Gastroesophageal sphincter (tissue), 4 donors: Measurements from ENCODE around the gene ZNF891. TPM values are rescaled to one million over a fixed set of nuclear protein-coding genes. Genes with fewer than 3 reads are reported as not detected.

Source experiments
- ATAC-seq: fragments of 150-250 bp; one replicate; pipeline ENCODE4 v1.9.1; 2016; ENCODE audit warnings: mild to moderate bottlenecking, moderate library complexity
- H3K27ac ChIP-seq, 4 donors: fragments of 200-600 bp; sonication (generic) in 3 of 4; 1 replicate in 3 of 4; 2 replicates in 1 of 4; pipeline ENCODE4 v1.5.1; 2016 to 2019
- H3K27me3 ChIP-seq: fragments of 200-600 bp; sonication (generic); one replicate; pipeline ENCODE4 v1.5.1; 2019
- H3K36me3 ChIP-seq, 2 donors: fragments of 200-600 bp; sonication (generic); one replicate each; pipeline ENCODE4 v1.5.1; 2019; ENCODE audit warnings: control low read depth in 1 of 2
- H3K4me1 ChIP-seq, 3 donors: fragments of 200-600 bp; sonication (generic); 1 replicate in 2 of 3; 2 replicates in 1 of 3; pipeline ENCODE4 v1.5.1; 2016 to 2019; ENCODE audit warnings: control low read depth in 2 of 3
- H3K4me3 ChIP-seq, 2 donors: fragments of 200-600 bp; sonication (generic); one replicate each; pipeline ENCODE4 v1.5.1; 2019; ENCODE audit warnings: mild to moderate bottlenecking in 1 of 2, moderate library complexity in 1 of 2
- H3K9me3 ChIP-seq, 3 donors: fragments of 200-600 bp; sonication (generic); one replicate each; pipeline ENCODE4 v1.5.1; 2017 to 2019; ENCODE audit warnings: control low read depth in 2 of 3
- EP300 ChIP-seq: sonication (generic); formaldehyde crosslinking; IDR thresholded peaks from one replicate; pipeline ENCODE4 v1.6.1; 2017; ENCODE audit warnings: antibody characterized with exemption, mild to moderate bottlenecking
- POLR2A ChIP-seq, 2 donors: fragments of 450-650 bp; IDR thresholded peaks; one replicate each; pipeline ENCODE4 v1.6.1; 2017; ENCODE audit warnings: antibody characterized with exemption in 2 of 2, mild to moderate bottlenecking in 2 of 2, moderate library complexity in 1 of 2
- POLR2AphosphoS5 ChIP-seq: sonication (generic); formaldehyde crosslinking; IDR thresholded peaks from one replicate; pipeline ENCODE4 v1.6.1; 2017; ENCODE audit warnings: antibody characterized with exemption
- WGBS, 2 donors: methylation state at CpG; one replicate each; pipeline ENCODE4 v1.1.5; 2018; ENCODE audit warnings: low coverage in 1 of 2; 5-methylcytosine and 5-hydroxymethylcytosine counted together
- total RNA-seq, 4 donors: library from RNA; depleted of rRNA; stranded (reverse); fragments of >200 nt; gene quantifications; one replicate each; pipeline ENCODE4 v1.1.0, GENCODE V29; 2016
- TF ChIP-seq, protein P1 (sequence below), 4 experiments: fragments of 200-600 bp in 2 of 4; fragments of 450-650 bp in 2 of 4; sonication (generic) in 1 of 4; IDR thresholded peaks; one replicate each; pipeline ENCODE4 v1.5.1; 2017 to 2019; ENCODE audit warnings: antibody characterized with exemption in 4 of 4, mild to moderate bottlenecking in 2 of 4, moderate library complexity in 2 of 4

Gene ZNF891
- total RNA-seq, 4 donors from 2014 or later: 2.5 to 5.1 (median 2.9) TPM

DNA sequence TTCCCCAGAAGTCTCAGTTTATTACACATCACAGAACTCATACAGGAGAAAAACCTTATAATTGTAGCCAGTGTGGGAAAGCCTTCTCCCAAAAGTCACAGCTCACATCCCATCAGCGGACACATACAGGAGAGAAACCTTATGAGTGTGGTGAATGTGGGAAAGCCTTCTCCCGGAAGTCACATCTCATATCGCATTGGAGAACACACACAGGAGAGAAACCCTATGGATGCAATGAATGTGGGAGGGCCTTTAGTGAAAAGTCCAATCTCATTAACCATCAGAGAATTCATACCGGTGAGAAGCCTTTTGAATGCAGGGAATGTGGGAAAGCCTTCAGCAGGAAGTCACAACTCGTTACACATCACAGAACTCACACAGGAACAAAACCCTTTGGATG is 72.6 kb downstream of the ZNF891 start:
- H3K36me3 ChIP-seq: peaks cover 25 to 99% of the 10 kb centered on the region in 2 donors
- peaks cover 49 to 100% (median 50%) of the 10 kb centered on the region in 3 donors for H3K9me3 ChIP-seq
- H3K27me3 ChIP-seq: no peaks in the 10 kb centered on the region
- no peaks in the 10 kb centered on the region for H3K4me1 ChIP-seq
- 97 to 100% methylated on average over 2 to 4 of the region's 5 CpGs for WGBS, 2 donors
- H3K4me3 ChIP-seq: no peak overlapping the region
- no peak overlapping the region for H3K27ac ChIP-seq
- TF ChIP-seq EP300: no peak
- TF ChIP-seq, protein P1, sequence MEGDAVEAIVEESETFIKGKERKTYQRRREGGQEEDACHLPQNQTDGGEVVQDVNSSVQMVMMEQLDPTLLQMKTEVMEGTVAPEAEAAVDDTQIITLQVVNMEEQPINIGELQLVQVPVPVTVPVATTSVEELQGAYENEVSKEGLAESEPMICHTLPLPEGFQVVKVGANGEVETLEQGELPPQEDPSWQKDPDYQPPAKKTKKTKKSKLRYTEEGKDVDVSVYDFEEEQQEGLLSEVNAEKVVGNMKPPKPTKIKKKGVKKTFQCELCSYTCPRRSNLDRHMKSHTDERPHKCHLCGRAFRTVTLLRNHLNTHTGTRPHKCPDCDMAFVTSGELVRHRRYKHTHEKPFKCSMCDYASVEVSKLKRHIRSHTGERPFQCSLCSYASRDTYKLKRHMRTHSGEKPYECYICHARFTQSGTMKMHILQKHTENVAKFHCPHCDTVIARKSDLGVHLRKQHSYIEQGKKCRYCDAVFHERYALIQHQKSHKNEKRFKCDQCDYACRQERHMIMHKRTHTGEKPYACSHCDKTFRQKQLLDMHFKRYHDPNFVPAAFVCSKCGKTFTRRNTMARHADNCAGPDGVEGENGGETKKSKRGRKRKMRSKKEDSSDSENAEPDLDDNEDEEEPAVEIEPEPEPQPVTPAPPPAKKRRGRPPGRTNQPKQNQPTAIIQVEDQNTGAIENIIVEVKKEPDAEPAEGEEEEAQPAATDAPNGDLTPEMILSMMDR (IDR thresholded peaks at IDR 0.05): no peak
- no peak for TF ChIP-seq POLR2A (IDR thresholded peaks at IDR 0.05)
- TF ChIP-seq POLR2AphosphoS5: no peak
- no peak for ATAC-seq

Other genes with a start within 250 kb of the ZNF891 start
- 10 to 100 TPM; 30.8 to 42.1 (median 36.8) TPM for gene CHFR, start 242.7 kb downstream of the ZNF891 start, total RNA-seq
- 10 to 100 TPM in 1 of 4 donors, 1 to 10 TPM in 3; 2.9 to 11.8 (median 6.3) TPM for gene ZNF605, start 174.0 kb downstream of the ZNF891 start, total RNA-seq
- 1 to 10 TPM; 6.7 to 9.8 (median 9.2) TPM for gene ZNF26, start 143.9 kb downstream of the ZNF891 start, total RNA-seq
- 10 to 100 TPM; 16.2 to 47.5 (median 20.0) TPM for gene ZNF84, start 92.8 kb downstream of the ZNF891 start, total RNA-seq
- 10 to 100 TPM in 3 of 4 donors, 1 to 10 TPM in 1; 9.7 to 29.7 (median 13.7) TPM for gene ZNF140, start 49.4 kb downstream of the ZNF891 start, total RNA-seq
- 10 to 100 TPM in 2 of 4 donors, 1 to 10 TPM in 2; 1.8 to 20.9 (median 11.1) TPM for gene ZNF10, start 353 bp upstream of the ZNF891 start, total RNA-seq
- gene ZNF268, start 51.2 kb upstream of the ZNF891 start, total RNA-seq: 10 to 100 TPM; 15.5 to 36.9 (median 19.0) TPM
- gene ANHX, start 105.6 kb upstream of the ZNF891 start, total RNA-seq: not detected